ENCODE measurements around the gene CAMK4.
A peak's percentile ranks its signal among the peaks of the same experiment; 100 is the strongest.

The CAMK4 gene

DNA sequence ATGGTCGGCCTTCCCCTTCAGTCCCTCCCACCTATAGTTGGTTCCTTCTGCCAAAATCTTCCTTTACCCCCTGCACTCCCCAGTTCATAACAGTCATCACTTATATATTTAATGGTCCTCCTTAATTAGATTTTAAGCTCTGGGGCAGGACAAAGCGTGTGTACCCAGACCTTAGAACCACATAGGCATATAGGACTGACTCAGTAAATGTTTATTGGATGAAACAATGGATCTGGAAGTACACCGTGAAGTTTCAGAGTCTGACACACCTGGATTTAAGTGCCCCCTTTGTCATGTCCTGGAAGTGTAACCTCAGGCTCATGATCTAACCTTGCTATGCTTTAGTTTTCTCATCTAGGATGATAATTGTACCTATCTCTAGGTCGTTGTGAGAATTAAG, 256.2 kb downstream of the CAMK4 start:
- no peak for DNase-seq (ENCODE audit: low read depth in 2 of 3, low spot score in 2 of 3)

DNA sequence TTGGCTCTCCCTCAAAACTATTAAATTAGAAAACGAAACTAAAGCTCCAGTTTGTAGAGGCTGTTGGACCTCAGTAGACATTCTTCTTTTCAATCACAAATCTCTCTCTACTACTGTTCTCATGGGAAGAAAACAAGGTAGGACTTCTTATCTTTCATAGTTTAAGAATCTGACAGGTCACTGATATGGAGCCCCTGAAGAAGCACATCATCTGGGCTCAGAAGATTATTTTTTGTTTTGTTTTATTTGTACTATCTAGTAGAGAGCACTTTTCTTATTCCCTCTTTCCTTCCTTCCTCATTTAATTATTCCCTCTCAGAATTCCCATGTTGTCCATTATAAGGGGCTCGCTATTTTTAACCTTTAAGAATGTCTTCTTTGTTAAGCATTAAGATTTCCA, 261.9 kb downstream of the CAMK4 start:
- DNase-seq (ENCODE audit: low read depth in 2 of 3, low spot score in 2 of 3), result no peak

DNA sequence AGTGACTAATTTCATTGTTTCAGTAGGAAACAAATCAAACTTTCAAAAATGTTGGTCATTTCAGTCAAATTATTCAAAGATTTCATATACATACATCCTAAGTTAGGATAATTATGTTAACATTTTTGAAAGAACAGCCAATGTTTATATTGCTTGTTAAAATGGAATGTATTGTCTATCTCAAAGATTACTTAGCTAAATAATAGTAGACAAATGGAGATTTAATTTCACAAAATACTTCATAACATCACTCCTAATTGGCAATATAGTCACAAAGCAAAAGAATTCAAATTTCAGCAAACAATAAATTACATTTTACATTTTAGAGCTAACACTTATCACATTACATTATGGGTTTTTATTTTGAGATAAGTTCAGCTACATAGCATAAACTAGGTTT, 262.7 kb downstream of the CAMK4 start:
- DNase-seq (ENCODE audit: low read depth in 2 of 3, low spot score in 2 of 3), result no peak

DNA sequence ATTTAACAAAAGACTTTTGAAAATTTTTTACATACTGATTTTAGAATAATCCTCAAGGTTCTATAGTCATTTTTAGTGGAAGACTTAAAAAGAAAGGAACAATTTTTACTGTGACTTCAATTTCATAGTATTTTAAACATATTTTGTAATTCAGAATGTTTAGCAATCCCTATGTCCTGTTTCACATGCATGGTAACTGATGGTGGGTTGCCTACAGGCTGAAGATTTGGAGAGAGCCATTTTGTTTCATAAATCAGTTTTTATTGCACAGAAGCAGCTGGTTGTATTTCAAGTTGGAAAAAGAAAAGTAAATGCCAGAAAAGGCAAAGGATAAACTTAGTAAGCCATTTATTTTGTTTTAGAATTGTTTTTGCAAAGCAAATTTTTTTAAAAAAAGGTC, 264.2 kb downstream of the CAMK4 start:
- DNase-seq (ENCODE audit: low read depth in 2 of 3, low spot score in 2 of 3), result no peak

DNA sequence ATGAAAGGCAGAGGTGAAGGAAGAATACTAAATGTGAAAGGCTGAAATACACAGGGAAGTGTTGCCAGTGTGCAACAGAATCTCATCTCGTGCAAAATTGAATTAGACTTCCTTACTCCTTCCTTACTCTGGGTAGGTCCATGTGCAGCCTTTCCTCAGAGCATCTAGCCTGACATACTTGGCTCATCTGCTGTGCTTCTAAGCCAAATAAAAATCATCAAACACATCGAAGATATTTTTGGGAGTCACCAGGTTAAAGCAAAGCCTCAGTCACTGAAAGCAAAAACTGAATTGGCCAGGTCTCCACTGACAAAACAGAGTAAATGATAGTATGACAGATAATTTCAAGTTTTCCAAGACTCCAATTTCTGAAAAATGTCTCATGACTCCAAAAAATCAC, 268.8 kb downstream of the CAMK4 start:
- no peak for DNase-seq (ENCODE audit: low read depth in 2 of 3, low spot score in 2 of 3)

DNA sequence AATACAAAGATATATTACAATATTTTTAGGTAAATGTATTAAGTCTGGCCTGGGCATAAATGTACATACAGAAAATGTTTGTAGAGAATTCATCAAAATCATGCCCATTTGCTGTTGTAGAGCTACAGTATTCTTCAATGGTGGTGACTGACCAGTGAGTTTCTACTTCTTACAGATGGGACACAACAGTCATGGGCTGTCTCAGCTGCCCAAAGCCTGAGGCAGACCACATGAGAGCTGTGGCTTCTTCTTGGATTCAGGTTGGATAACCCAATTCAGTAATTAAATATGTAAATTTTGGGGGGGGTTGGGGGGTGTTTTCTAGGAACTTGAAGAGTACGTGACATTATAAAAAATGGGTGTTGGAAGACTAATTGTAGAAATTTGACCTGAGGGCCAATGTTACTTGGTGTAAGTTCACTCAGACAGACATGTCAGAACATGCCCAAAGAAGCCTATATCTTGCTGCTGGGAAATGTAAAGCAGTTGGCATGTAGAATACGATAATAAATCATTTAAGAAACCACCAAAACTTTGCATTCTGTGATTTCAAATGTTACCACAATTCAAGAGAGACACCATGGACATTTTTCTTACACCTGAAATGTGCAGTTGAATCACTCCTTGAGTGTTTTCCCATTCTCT, 270.3 kb downstream of the CAMK4 start:
- no peak for DNase-seq (ENCODE audit: low read depth in 2 of 3, low spot score in 2 of 3)

DNA sequence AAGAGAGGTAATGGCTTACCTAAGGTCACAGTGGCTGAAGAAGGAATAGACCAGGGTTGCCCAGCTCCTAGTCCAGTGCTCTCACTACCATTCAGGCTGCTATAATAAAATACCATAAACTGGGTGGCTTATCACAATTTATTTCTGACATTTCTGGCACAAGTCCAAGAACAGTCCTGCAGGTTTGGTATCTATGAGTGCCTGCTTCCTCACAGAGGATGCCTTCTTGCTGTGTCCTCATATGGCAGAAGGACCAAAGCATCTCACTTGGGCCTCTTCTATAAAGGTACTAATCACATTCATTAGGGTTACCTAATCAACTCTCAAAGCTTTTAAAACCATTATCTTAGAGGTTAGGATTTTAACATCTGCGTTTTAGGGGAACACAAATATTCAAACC, 271.0 kb downstream of the CAMK4 start:
- no peak for DNase-seq (ENCODE audit: low read depth in 2 of 3, low spot score in 2 of 3)

DNA sequence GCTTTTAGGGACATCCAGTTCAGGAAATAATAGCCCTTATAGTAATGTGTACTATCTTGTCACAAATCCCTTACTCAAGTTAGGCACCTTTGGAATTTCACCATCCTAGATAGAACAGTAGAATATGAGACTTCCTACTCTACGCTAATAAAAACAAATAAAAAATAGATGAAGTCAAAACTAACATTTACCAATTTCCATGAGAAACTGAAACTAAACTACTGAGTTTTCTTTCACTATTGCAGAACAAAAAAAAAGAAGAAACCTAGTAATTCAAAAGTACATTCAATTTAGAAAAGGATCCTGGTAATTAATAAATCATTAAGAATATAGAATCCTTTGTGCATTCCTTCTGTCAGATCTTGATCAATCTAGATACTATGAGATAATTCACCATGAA, 274.2 kb downstream of the CAMK4 start:
- no peak for DNase-seq (ENCODE audit: low read depth in 2 of 3, low spot score in 2 of 3)

DNA sequence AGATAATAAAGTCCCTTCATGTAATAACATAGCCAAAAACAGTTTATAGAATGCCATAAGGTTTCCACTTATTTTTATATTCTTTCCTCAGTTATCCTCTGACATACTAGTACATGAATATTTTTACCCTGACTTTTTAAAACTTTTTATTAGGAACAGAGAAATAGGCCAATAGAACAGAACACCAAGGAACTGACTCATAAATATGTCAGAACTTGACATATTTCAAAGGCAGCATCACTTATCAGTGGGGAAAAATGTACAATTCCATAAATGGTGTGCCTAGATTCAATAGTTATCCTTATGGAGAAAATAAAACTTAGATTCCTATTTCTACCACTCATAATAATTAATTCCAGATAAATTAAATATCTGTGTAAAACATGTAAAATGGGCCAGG, 278.8 kb downstream of the CAMK4 start:
- DNase-seq (ENCODE audit: low read depth in 2 of 3, low spot score in 2 of 3), result no peak

DNA sequence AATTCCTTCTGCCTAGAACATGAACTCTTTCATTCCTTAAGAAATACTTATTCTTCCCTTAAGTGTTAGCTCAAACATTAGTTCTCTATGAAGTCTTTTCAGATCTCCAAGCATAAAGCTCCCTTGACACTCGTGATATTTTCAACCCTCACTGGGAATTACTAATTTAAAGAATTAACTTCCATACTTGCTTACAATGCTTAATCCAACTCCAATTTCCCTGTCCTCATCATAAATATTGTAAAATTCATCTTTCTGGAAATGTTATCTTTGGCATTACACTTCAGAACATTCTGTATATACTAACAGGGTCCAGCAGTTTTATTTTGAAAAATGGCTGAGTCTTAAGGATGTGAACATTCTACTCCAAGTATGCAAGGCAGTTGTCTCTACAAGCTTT, 280.9 kb downstream of the CAMK4 start:
- no peak for DNase-seq (ENCODE audit: low read depth in 2 of 3, low spot score in 2 of 3)

DNA sequence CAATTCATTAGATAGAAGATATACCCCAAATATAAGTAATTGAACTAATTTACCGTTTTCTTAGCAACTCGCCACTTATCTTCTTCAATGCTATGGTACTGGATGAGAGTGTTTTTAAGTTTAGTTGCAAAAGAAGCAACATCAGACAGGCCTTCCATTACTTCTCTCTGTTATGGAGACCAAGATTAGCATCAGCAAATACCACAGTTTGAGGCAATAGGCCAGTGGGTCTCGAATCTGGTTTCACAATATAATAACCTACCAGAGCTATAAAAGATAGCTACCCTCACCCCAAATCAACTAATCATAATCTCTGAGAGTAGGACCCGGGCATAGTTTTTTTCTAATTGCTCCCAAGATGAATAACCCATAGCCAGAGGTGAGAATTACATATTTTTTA, 283.1 kb downstream of the CAMK4 start:
- DNase-seq (ENCODE audit: low read depth in 2 of 3, low spot score in 2 of 3), result no peak

DNA sequence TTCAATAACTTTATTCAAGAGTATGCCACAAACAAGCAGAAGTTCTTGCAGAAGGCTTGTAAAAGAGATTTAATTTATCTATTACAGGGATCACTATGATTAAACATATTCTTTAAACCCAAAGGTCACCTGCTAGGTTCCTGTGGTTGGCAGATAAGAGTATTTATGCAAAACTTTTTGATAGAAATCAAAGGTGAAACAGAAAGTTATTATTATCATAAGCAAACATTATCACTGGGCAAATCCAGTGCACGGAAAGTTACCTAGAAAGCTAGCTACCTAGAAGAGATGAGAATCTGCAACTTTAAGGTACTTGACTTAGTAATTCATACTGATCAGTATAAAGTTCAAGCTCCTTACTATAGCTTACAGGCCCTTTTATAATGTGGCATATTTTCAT, 284.9 kb downstream of the CAMK4 start:
- no peak for DNase-seq (ENCODE audit: low read depth in 2 of 3, low spot score in 2 of 3)

DNA sequence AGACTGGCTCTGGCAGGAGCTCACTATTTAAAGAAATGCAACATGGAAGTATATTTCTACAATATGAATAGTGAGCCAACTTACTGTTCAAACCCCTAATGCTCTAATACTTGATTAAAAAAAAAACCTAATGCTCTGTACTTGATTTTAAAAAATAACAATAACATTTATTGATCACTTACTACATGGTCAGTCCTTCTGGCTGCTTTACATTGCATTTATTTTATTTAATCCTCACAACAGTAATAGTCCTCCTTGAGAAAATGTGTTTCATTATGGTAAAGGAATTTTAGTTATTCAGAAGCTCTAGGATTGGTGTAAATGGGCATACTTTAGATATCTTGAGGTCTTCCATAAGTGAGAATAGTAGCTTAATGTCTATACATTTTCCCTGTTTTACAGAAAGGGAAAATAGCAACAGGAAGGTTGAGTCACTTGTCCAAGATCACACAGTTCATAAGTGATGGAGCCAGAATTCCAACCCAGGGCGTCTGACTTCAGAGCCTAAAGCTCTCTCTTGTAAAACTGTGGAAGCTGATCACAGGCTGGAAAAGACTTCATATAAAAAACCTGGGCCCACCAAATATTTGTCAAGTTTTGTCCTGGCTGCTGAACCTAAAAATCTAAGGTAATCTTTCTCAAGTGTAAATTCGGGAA, 287.1 kb downstream of the CAMK4 start:
- DNase-seq (ENCODE audit: low read depth in 2 of 3, low spot score in 2 of 3), result no peak

DNA sequence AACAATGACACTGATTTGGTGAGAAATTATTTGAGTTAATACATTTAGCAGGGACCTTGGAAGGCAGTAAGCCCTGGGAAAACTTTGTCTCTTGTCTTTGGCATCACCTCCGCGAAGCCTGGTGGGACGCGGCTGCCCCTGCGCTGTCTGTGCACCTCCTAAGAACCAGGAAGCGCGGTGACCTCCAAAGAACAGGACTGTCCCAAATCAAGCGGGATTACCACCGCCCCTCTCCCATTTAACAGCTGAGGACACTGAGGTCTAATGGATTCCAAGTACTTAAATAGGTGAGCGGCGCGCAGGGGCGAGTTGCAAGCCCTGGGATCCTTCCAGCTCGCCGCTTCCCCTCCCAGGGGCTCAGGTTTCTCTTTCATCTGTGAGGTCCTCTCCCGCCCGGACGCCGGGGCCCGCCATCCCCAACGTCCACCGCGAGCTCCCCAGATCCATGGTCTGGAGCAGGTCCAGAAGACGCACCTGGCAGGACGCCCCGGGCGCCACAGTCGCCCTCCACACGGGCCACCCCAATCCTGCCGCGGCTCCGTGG, 287.7 kb downstream of the CAMK4 start:
- peak in 1 of 3 experiments; percentile 11 for DNase-seq (ENCODE audit: low read depth in 2 of 3, low spot score in 2 of 3)

DNA sequence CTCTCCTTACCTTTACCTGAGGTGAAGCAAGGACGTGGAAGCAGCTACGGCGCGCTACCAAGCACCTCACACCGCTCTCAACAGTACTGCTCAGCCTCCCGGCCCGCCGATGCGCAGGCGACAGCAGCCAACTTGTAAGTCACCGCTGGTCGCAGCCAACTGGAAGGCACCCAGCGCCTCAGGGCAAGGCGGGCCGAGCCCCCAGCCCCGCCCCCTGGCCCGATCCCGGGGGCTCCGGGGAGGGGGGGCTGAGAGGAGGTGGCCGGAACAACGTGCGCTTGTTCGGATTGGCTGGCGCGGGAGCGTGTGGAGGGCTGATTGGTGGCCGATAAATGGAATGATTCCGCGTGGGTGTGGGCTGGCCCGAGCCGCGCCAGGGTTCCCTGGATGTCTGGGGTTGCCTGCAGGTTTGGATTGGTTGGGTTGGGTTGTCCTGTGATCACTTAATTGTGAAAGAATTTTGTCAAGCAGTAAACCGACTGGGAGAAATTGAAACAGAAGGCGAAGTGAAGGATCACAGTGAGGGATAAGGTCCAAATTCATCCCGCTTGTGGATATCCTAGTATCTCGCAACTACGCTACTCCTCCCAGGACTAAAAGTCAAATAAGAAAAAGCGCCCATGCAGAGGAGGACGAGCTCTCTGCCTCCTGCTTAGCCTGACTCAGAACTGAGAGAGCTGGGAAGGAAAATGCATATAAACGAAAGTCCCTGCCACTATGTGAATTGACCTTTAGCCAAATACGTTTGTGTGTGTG, 288.4 kb downstream of the CAMK4 start, which contains the start of gene STARD4:
Gene STARD4 (minus strand): TSS at position 161 of the 756 bp plus-strand sequence. CDS start 5,102 bp downstream, outside the sequence.
- peak; percentile 65 to 95 (median 79) for DNase-seq (ENCODE audit: low read depth in 2 of 3, low spot score in 2 of 3)

DNA sequence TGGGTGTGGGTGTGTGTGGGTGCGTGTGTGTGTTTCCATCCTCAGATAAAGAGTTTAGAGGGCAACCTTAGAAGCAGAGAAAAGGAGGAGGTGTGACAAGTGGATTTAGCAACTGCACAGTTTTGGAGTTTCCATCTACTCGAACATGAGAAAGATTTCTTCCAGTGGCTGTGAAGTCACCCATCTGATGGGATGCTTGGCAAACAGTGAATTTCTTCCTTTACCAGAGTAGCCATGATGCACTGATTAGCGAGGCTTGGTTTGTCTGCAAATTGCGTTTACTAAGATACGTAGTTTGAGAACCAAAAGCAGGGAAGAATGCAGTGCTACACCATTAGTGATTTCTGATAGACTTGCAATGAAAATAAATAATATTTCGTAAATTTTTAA, 288.9 kb downstream of the CAMK4 start:
- peak in 1 of 3 experiments; percentile 36 for DNase-seq (ENCODE audit: low read depth in 2 of 3, low spot score in 2 of 3)

DNA sequence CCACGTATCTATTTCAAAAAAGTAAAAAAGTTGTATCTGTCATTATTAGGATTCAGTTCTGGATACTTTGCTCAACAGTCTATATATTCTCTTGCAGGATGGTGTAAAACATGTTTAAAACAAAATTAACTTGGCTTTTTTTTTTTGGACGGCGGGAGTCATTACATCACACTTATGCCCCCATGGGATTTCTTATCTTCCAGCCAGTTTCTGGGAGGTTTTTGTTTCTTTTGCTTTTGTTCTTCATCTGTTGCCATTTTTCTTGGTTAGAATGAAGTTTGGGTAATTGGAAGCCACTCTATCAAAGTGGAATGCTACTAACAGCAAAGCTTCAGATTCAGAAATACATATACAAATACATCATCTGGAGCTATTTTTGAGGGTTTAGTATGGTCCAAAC, 289.9 kb downstream of the CAMK4 start:
- DNase-seq (ENCODE audit: low read depth in 2 of 3, low spot score in 2 of 3), result no peak

DNA sequence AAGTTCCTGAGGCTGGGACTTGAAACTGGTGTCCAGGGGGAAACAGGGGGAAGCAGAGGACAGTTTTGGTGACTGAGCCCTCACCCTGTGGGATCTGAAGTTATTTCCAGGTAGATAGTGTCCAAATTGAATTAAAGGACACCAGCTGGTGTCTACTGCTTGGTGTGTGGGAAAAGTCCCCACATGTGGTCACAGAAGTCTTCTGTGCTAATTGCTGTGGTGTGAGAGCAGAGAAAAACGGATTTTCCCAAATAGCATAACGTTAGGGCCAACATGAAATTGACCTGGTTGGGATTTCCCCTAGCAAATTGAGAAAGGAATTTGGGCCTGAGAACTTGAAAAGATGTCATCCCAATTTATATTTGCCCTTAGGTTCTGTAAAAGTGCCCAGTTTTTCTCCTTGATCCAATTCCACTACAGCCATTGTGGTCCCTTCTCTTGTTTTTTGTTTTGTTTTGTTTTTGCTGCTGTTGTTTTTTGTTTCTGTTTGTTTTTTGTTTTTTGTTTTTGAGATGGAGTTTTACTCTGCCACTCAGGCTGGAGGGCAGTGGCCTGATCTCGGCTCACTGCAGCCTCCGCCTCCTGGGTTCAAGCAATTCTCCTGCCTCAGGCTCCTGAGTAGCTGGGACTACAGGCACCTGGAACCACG, 293.8 kb downstream of the CAMK4 start:
- DNase-seq (ENCODE audit: low read depth in 2 of 3, low spot score in 2 of 3), result no peak

DNA sequence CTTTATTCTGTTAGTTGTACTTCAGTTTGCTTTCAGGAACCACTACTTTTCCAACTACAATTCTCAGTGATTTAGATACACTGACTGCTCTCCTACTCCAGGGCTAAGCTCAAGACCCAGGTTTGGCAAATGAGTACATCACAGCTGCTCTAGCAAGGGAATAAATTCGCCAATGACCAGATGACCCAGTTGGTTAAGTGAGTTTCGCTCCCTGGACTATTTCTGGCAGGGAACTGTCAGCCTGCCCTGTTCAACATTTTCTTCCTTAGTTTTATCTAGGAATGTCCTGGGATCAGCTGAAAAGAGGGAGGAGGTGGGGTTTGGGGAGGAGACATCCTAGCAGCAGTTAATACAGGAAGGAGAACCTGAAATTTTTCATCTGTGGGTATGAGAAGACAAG, 294.6 kb downstream of the CAMK4 start:
- DNase-seq (ENCODE audit: low read depth in 2 of 3, low spot score in 2 of 3), result no peak

DNA sequence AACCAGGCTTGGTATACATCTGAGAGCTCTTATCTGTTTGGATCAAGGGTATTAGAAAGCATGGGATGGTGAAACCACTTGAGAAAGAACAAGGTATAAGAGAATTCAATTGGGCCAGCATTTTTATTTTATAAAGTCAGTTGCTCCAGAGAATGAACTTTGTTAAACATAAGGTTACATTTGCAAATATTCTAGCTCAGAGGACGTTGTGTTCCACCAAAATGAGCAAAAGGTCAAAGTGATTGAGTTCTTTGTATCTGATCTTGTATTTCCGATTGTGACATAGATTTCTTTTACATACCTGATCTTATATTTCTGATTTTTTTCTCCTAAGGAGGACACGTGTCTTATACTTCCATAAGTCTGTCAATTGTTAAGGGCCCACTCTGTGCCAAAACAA, 296.7 kb downstream of the CAMK4 start:
- no peak for DNase-seq (ENCODE audit: low read depth in 2 of 3, low spot score in 2 of 3)

DNA sequence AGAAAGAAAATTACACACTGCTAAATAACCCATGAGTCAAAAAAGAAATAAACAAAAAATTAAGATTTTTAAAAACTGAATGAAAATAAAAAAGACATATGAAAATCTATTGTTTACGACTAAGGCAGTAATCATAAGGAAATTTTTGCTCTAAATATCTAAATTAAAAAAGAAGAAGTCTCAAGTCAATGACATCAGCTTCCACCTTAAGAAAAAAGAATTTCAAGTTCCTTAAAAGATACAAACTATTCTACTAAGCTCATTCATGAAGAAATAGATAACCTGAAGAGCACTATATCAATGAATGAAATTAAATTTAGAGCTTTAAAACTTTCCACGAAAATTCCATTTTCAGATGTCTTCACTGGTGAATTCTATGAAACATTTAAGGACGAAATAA, 303.9 kb downstream of the CAMK4 start:
- DNase-seq (ENCODE audit: low read depth in 2 of 3, low spot score in 2 of 3), result no peak
